Fibroblast of the aortic adventitia (primary cell): Measurements from ENCODE around the gene IZUMO4. TPM values are rescaled to one million over a fixed set of nuclear protein-coding genes. Genes with fewer than 3 reads are reported as not detected.

Experiments used
- DNase-seq: peaks from one replicate; pipeline ENCODE4 v3.0.0-alpha.2; 2010; ENCODE audit warnings: low read depth
- H3K4me3 ChIP-seq: 2 replicates; pipeline ENCODE4 v1.5.1; 2011; ENCODE audit warnings: low read depth, mild to moderate bottlenecking, control low read depth, low read length, moderate library complexity
- total RNA-seq: library from RNA; depleted of rRNA; stranded (reverse); fragments of >200 nt; gene quantifications from 2 replicates; pipeline ENCODE4 v1.2.3, GENCODE V29; 2012; ENCODE audit warnings: low replicate concordance
- TF ChIP-seq, protein P1 (sequence below): IDR thresholded peaks from 2 replicates; pipeline ENCODE4 v1.5.1; 2011; ENCODE audit warnings: mild to moderate bottlenecking, low read length, control low read depth, inconsistent platforms; ENCODE audit not compliant: insufficient read depth

The IZUMO4 gene
- total RNA-seq, 1 donor = 1.4 TPM

DNA sequence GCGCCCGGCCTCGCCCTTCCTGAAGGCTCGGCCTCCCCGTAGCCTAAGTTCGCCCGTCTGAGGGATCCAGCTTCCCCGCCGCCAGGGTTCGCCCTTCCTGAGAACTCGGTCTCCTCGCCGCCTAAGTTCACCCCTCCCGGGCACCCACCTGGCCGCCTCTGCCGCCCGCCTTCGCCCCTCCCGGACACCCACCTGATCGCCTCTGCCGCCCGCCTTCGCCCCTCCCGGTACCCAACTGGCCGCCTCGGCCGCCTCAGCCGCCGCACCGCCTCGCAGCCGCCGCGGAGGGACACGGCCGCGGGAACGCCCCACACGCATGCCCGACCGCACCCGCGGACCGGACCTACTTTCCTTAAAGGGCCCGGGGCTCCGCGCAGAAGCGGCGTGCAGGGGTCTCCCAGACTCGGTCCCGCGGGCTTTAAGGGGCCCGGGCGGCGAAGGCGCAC, 658 bp upstream of the IZUMO4 start, which contains the start of gene MOB3A:
Gene MOB3A, minus strand, starts transcription at position 293 of the 446 bp plus-strand sequence. CDS start 17,766 bp downstream, outside the sequence.
- TF ChIP-seq, protein P1, sequence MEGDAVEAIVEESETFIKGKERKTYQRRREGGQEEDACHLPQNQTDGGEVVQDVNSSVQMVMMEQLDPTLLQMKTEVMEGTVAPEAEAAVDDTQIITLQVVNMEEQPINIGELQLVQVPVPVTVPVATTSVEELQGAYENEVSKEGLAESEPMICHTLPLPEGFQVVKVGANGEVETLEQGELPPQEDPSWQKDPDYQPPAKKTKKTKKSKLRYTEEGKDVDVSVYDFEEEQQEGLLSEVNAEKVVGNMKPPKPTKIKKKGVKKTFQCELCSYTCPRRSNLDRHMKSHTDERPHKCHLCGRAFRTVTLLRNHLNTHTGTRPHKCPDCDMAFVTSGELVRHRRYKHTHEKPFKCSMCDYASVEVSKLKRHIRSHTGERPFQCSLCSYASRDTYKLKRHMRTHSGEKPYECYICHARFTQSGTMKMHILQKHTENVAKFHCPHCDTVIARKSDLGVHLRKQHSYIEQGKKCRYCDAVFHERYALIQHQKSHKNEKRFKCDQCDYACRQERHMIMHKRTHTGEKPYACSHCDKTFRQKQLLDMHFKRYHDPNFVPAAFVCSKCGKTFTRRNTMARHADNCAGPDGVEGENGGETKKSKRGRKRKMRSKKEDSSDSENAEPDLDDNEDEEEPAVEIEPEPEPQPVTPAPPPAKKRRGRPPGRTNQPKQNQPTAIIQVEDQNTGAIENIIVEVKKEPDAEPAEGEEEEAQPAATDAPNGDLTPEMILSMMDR = peak; percentile 46
- H3K4me3 ChIP-seq = peak within 1 kb of the TSS; percentile 78

DNA sequence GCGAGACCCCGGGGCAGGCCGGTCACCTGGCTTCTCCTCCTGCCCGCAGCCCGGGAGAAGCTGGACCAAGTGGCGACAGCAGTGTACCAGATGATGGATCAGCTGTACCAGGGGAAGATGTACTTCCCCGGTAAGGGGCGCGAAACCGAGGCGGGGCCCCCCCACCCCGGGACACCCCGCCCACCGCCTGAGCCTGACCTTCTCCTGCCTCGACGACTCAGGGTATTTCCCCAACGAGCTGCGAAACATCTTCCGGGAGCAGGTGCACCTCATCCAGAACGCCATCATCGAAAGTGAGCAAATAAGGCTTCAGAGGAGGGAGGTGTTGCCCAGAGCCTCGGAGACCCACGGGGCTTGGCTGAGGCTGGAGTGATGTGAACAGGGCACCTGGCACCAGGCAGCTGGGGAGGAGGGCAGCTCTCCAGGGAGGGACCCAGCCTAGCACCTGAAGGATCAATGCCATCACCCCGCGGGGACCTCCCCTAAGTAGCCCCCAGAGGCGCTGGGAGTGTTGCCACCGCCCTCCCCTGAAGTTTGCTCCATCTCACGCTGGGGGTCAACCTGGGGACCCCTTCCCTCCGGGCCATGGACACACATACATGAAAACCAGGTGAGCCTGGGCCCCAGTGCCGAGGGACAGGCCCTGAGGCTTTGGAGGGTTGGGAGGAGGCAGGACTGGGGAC, 629 bp downstream of the IZUMO4 start:
- peak overlapping the region; percentile 65 for H3K4me3 ChIP-seq
- TF ChIP-seq, protein P1 = no peak
- no peak for DNase-seq

More for the DNA sequence above, 658 bp upstream of the IZUMO4 start, which contains the start of gene MOB3A:
- peak; percentile 94 for DNase-seq

DNA sequence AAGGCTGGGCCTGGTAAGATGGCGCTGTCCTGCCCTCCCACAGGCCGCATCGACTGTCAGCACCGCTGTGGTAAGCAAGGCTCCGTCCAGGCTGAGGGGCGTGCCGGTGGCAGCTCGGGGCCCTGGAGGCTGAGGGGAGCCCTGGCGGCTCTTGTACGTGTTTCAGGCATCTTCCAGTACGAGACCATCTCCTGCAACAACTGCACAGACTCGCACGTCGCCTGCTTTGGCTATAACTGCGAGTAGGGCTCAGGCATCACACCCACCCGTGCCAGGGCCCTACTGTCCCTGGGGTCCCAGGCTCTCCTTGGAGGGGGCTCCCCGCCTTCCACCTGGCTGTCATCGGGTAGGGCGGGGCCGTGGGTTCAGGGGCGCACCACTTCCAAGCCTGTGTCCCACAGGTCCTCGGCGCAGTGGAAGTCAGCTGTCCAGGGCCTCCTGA, 1.2 kb downstream of the IZUMO4 start:
- TF ChIP-seq, protein P1 = no peak
- no peak overlapping the region for H3K4me3 ChIP-seq
- DNase-seq = no peak

DNA sequence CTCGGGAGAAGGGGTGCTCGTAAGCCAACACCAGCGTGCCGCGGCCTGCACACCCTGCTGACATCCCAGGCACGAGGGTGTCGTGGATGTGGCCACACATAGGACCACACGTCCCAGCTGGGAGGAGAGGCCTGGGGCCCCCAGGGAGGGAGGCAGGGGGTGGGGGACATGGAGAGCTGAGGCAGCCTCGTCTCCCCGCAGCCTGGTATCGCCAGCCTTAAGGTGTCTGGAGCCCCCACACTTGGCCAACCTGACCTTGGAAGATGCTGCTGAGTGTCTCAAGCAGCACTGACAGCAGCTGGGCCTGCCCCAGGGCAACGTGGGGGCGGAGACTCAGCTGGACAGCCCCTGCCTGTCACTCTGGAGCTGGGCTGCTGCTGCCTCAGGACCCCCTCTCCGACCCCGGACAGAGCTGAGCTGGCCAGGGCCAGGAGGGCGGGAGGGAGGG, 2.4 kb downstream of the IZUMO4 start:
- H3K4me3 ChIP-seq = no peak overlapping the region
- no peak for DNase-seq
- TF ChIP-seq, protein P1 = no peak

DNA sequence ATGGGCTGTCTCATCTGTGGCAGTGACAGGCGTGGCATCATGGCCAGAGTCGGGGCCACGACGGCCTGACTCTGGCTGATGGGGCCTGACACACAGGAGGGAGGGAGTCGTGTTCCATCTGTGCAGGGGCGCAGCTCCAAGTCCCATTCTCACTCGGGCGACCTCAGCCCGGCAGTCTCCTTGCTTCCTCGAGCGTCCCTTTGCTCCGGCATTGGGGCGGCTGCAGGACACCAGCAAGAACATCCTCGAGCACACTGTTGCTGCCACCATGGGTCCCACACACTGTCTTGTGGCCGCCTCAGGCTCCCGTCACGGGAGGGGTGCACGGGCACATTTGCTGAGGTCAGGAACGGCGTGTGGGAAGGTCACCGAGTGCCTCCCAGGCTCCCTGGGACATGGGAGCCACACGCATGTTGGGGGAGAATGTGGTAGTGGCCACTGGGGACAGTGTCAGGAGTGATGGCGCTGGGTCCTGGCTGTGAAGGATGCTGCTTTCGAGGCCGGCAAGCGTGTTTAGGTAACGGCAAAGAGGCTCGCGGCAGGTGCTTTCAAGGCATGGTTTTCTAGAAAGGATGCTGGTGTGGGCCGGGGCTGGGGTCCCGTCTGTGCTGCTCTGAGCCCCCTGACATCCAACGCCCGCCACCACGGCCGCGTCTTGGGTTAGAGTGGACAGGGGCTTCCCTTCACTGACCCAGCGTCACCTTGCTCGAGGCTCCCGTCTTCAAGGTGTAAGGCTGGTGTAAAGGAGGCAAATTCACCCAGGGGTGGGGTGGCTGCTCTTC, 3.4 kb downstream of the IZUMO4 start:
- DNase-seq = no peak
- H3K4me3 ChIP-seq = no peak overlapping the region
- TF ChIP-seq, protein P1 = no peak

DNA sequence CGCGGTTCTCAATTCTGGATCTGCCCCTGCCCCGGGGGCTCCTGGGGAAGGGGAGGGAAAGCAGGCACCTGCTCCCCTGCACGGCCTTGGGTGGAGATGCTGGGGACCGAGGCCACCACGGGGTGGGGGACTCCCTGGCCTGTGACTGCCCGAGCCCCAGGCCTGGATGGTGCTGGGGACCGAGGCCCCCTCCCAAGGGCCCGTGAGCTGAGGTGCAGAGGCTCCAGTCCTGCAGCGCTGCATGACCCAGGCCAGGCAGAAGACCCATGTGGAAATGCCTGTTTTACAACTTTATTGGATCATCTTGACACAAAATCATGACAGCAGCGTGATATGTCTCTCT, 4.0 kb downstream of the IZUMO4 start:
- no peak for DNase-seq
- no peak overlapping the region for H3K4me3 ChIP-seq
- TF ChIP-seq, protein P1 = no peak
